ENCODE data around the gene BICC1.
A peak's percentile ranks its signal among the peaks of the same experiment; 100 is the strongest.
"Not testable (repeated sequence)": the region's sequence is repeated elsewhere in the genome, so short reads cannot be mapped to it uniquely, and the experiment has no call there.

BICC1 gene

DNA sequence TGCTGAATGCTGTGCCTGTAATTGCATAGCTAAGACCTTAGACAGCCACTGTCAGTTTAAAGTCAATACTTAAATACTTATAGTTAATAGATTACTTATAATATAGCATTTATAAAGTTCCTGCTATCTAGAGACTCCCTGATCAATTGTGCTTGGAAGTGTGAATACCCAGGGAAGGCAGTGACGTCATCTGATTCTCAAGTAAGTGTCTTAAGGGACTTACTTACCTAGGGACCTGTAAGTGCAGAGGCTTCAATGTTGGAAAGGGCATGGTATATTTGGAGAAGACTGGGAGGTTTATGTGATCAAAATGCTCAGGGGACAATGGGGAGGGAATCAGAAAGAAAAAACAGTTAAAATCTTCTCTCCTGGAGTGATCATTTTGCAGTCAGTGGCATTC, 55.0 kb downstream of the BICC1 start:
- DNase-seq (ENCODE audit: low spot score) (no peak), FAIRE-seq (no peak)

DNA sequence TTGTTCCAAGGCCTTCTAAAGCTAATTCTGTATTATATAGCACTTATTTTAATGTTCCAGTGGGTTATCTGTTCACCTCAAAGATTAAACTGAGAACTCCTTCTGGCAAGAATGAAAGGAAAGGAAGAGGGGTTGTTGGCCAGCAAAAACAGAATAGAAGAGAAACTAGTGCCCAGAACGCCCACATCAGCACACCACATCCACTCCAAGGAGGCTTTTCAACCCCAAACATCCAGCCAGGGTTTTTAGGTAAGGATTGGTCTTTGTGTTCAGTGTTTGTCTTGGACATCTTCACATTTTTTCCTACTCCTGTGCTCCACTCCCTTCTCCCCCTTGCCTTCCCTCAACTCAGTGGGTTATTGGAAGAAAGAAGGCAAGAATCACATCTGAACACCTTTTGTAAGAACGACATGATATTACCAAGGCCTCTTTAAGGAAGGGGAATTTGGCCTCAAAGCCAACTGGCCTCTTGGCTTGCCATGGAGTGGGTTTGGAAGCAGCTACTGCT, 55.8 kb downstream of the BICC1 start:
- DNase-seq (ENCODE audit: low spot score) (no peak), FAIRE-seq (no peak)

DNA sequence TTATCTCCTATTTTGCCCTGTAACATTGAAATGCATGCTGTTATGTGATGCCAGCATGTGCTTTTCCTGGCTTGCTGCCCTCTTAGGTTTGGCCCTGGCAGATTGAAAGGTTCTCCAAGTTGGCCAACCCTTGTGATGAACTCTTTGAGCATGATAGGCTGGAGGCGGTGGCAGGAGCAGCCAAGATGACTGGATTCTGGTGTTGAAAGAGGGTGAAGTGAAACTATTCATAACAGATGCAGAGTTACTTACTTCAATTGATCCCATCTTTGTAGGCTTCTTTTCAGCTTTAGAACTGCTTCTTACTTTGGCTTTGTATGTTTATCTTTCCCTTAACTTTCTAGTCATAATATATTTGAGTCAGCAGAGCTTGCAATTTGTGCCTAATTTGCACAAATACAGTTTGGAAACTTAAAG, 57.6 kb downstream of the BICC1 start:
- DNase-seq (ENCODE audit: low spot score) (no peak), FAIRE-seq (no peak)

DNA sequence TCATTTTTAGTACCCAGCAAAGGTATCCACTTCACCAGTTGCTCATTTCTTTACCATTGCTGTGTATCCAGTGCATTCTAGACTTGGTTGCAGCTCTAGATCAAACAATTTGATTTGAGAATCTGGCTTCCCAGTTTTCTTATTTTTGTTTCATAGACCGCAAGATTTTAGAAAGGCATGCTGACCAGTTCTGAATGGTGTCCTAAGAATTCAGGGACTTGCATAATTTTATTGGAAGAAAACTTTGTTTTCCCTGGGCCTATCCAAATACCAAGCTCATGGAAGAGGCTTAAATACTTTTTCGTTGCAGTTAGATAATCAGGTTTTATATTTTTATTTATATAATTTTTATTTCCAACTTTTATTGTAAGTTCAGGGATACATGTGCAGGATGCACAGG, 58.3 kb downstream of the BICC1 start:
- DNase-seq (ENCODE audit: low spot score) = no peak

DNA sequence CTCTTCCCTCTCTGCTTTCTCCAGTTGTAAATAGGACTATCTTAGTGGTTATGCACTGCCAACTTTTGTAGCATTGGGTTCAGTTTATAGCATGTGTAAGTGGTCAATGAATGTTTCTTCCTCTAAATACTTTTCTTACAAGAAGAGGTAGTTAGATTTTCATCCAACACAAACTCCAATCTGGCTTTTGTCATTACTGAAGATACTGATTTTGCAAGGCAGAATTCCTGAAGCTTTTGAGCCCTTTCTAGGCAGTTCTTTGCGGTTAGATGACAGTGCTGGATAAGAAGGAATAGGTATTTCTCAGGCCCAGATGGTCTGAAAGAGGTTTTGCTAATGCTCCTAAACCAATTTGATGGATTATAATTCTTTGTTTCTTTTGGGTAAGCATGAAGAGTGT, 60.5 kb downstream of the BICC1 start:
- no peak for FAIRE-seq
- DNase-seq (ENCODE audit: low spot score) = no peak

More for the DNA sequence above, 58.3 kb downstream of the BICC1 start:
- FAIRE-seq = no peak

DNA sequence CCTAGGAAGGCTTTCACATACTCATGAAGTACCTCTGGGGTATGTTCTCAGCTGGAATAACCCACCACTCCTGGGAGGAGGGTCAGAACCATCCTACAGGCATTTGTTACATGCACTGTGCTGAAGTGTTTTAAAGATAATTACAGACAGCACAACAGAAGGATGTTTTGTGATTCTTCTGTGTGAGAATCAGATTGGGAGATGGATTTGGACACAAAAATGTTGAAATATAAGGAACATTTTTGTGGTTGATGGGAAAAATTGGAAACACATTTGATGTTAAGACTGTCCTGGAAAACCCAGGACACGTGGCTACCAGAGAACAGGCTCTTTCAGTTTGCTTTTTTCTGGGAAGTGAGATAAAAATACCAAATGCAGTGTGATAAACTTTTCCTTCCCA, 61.4 kb downstream of the BICC1 start:
- FAIRE-seq (no peak), DNase-seq (ENCODE audit: low spot score) (no peak)

DNA sequence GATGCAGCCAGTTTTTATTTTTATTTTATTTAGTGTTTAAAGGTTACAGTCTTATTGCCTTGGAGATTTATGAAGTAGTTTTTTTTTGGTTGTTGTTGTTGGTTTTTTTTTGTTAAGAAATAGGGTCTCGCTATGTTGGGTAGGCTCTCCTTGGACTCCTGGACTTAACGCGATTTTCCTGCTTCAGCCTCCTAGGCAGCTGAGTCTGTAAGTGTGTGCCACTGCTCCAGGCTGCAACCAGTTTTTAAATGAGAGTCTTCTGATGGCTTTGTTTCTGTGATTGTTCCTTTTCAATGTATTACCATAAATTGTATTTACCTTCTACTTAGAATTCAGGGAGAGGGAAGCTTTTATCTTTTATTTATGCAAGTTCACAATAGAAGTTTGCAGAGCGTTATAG, 62.8 kb downstream of the BICC1 start:
- DNase-seq (ENCODE audit: low spot score) = no peak
- FAIRE-seq = no peak

DNA sequence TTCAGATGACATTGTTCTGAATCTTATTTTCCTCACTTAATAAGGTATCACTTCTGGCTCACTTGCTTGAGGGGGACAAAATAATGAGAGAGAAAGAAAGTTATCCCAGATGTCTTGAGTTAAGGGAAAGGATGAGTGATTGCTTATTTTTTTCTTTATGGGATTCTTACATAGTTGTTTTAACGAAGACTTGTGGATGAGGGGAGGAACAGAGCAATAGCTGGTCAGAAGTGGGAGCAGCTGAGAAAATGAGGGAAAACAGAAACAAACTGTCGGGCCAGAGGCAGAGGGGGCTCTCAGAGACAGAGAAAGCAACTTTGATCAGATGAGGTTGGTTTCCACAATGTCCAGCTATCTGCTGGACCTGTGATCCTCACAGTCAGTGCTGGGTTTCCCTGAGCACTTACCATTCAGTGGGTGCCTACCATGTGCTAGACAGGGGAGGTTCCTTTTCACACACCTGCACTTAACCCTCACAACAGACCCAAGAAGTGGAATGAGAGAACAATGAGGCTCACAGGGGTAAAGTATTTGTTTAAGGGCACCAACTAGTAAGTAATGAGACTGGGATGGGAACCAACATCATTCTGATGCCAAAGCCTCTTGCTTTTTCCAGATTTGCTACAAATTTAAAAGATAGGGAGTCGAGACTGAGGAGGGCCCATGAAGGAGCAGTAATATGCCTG, 64.2 kb downstream of the BICC1 start:
- FAIRE-seq (no peak), DNase-seq (ENCODE audit: low spot score) (no peak)

DNA sequence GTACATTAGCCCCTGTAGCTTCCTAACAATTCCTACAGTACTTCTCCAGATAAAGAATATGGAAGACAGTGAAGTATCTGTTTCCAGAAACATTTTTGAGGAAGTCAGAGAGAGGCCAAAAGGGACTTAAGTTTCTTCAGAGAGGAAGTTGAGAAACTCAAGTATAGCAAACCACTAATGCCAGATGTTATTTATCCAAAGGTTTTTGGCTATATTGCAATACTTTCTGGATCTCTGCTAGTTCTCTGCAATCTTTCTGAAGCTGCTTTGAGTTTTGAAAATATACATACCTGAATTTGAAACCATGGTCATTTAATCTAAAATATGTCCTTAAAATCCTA, 64.7 kb downstream of the BICC1 start:
- DNase-seq (ENCODE audit: low spot score) (no peak), FAIRE-seq (no peak)

DNA sequence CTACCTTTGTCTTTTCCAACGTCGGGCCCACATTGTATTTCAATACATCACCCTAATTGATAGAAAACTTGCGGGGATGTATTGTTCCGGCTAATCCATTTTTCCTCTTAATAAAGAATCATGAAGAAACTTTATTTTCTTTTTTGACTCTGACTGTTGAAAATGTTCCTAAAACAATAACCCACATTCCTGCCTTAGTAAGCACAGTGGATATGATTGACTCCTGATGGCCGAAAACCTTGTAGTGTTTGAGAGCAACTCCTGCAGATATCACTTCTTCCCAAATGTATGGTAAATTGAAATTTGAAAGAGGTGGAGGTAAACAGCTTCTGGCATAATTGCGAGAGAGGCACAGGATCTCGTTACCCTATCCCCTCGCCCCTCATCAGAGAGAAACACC, 65.7 kb downstream of the BICC1 start:
- DNase-seq (ENCODE audit: low spot score) (no peak), FAIRE-seq (no peak)

DNA sequence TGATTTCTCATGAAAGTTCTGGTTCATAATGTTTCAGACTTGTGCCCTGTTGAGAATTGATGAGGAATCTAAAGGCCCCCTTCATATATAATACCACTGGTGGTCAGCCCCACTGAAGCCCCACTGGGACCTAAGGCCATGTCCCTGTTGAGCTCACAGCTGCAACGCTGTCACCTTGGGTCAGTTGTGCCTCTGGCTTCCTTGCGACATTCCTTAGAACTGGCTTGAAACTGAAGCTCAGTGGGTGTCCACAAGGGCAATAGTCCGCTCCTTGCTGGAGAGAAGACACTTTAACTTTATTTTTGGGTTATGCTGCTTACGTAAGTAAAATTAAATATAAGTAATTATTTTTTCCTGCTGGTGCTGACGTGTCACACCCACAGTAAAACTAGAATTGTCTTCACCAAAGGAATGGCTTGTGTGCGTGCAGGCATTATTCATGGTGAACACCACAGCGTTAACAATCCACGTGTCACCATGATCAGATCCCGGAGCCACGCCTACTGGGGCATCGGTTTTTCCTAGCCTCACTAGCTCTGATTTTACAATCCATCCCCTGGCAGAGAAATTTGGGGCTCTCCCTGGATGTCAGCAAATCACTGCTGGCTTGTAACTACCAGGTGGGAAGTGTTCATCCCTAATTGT, 66.5 kb downstream of the BICC1 start:
- DNase-seq (ENCODE audit: low spot score) = no peak

DNA sequence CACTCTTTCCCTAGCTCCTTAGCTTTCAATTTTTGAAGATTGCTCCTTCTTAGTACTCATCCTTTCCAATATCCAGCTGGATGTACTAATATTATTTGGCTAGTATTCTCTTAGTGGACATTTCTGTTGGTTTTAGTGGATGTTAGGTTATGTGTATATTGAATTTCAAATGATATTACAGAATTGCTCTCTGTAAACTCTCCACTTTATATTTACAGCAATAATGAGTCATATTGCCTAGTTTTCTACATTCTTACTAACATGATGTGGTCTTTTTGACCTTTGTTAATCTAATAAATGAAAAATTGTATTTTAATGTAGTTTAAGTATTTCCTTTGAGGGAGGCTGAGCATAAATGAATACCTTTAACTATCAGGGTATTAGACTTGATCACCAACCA, 69.4 kb downstream of the BICC1 start:
- DNase-seq (ENCODE audit: low spot score) (no peak), FAIRE-seq (no peak)

More for the DNA sequence above, 66.5 kb downstream of the BICC1 start:
- FAIRE-seq = no peak

DNA sequence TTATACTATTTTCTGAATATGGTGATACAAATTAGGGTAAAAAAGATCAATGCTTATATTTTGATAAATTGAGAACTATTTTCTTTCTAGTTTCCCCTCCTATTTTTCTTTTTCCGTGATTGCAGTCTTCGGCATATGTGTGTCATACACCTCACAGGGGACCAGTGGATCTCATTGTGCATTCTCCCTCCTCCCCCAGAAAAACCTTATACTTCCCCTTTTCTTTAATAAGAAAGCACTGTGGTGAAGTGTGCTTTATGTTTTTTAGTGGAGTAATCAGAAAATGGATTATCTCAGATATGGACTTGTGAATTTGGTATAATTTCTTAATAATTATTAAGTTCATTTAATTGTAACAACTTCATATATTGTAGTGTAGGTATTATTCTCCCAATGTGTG, 72.8 kb downstream of the BICC1 start:
- no peak for DNase-seq (ENCODE audit: low spot score)
- no peak for FAIRE-seq

DNA sequence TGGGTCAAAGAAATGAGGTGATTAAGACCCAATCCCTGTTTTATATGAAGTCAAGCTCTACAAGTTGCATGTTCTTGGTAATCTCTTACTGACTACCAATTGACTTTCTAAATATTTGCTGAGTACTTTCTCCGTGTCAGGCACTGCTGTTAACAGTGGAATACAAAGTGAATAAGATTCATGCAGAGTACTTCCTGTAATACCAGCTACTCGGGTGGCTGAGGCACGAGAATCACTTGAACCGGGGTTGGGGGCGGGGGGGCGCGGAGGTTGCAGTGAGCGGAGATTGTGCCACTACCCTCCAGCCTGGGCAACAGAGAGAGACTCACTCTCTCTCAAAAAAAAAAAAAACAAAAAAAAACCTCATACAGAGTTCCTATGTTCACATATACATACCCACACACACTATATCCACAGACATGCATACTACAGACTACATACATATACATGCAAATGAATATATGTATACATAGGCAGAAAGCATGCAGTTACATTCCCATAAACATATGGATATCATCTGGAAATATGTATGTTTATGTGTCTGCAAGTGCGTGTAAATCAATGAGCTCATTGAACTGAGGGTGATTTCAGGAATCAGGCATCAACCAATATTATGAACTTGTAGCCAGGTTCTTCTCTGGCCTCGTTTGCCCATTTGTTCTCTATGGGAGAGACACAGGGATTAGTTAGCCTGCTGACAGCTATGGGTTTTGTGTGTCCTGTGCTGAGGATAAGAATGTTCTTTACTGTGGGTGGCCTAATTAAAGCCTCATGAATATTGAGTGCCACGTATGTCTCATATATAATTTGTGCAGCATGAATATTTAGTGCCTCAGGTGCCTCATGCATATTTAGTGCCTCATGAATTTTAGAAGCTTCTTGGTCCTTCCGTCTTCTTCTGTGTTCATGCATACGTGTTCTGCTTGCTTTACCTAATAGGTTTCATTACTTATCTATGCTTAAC, 73.9 kb downstream of the BICC1 start:
- no peak for FAIRE-seq
- no peak for DNase-seq (ENCODE audit: low spot score)

DNA sequence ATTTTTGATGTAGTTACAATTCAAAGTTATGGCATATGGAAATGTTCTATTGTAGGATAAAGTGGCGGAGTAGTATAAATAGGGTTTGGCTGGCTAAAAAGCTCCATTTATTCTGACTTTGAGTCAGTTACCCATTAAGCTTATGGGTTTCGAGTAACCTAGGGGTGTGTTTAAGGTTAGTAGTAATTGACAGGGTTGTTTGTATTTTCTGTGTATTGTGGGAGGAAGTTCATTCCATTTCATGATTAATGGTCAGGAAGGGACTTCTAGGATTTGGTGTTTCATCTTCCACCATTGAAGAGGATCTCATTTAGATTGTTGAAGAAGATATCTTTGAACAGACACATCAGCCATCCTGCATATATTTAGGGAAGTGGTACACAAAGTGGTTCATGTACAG, 75.0 kb downstream of the BICC1 start:
- FAIRE-seq = no peak
- no peak for DNase-seq (ENCODE audit: low spot score)

DNA sequence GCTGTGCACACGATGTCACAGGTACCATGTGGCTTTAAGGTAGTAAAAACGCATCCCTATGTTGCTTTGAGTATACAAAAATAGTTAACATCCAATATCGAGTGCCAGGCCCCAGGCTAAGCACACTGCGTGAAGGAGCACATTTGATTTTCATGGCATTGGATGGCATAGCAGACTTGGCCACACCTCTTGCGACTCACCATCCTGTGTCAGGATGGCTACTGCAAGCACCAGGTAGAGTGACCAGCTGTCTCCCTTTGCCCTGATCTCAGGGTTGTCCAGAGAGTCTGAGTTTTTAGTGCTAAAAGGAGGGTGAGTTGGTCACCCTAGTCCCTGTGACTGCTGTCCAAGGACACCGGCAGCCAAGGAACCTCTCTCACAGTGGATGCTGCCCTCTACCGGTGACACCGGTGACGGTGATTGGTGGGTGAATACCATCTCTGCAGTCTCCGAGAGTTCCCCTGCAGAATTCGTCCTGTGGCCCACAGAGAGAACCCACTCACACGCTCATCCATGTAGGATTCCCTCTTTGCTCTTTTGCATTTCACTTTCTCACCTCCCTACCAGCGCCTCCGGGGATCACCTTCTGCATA, 76.1 kb downstream of the BICC1 start:
- FAIRE-seq = peak; percentile 79
- no peak for DNase-seq (ENCODE audit: low spot score)

DNA sequence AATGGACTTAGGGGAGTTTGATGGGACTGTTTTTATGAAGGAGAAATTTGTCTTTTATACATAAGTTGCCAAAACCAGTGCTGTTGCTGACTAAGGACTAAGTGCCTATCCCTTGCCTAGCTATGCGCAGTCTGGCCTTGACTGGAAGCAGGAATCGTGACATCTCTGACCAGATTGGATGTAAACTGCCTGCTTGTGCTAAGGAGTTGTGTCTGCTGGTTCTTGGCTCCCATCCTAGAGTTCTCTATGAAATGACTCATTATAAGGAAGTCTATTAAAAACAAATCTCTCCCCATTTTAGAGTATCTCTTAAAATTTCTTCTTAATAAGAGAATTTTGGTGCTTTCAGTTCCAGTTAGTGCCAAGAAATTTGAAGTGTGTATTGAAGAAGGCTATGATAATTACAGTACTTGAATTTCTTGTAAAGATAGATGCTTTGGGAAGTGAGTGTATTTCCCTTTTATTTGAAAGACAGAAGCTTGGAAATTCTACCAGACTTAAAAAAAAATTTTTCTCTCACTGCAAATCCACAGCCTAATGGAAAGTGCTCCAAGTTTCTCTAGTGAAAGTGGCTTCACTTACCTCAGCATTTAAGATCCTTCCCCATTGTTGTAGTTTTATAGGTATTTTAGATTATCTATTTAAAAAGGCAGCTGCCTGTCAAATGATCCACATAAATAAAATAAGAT, 77.6 kb downstream of the BICC1 start:
- FAIRE-seq = no peak

DNA sequence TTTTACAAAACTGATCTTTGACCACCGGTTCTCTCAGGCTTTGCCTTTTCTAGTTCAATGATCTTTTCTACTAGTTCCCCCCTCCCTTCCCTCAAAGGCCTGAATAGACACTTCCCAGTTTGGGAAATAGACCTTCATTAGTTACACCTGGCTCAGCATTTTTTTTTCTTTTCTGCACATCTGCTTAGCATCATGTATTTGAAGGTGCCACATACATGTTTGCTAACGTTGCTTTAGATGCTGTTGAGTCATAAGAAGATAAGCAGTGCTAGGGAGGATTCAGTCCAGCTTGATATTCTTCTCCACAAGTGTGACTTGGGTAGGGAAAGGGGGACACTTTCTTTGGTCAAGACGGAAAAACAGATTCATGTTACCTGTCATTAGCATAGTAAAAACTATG, 78.3 kb downstream of the BICC1 start:
- FAIRE-seq (no peak), DNase-seq (ENCODE audit: low spot score) (no peak)

More for the DNA sequence above, 77.6 kb downstream of the BICC1 start:
- DNase-seq (ENCODE audit: low spot score) = peak; percentile 66

DNA sequence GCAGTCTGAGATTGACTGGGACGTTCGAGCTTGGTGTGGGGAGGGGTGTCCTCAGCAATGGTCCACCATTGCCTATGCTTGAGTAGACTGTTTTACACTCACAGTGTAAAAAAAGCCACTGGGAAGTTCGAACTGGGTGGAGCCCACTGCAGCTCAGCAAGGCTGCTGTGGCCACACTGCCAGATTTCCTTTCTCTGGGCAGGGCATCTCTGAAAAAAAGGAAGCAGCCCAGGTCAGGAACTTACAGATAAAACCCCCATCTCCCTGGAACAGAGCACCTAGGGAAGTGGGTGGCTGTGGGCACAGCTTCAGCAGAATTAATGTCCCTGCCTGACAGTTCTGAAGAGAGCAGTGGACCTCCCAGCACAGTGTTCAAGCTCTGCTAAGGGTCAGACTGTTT, 80.3 kb downstream of the BICC1 start:
- DNase-seq (ENCODE audit: low spot score) = no peak
- FAIRE-seq = no peak

DNA sequence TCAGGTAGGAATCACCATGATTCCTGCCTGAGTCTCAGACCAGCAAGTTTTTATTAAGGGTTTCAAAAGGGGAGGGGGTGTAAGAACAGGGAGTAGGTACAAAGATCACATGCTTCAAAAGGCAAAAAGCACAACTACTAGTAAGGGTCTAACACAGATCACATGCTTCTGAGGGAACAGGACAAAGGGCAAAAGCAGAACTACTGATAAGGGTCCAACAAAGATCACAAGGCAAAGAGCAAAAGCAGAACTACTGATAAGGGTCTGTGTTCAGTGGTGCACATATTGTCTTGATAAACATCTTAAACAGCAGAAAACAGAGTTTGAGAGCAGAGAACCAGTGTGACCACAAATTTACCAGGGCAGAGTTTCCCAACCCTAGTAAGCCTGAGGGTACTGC, 84.5 kb downstream of the BICC1 start:
- FAIRE-seq; DNase-seq (ENCODE audit: low spot score): not testable (repeated sequence)

DNA sequence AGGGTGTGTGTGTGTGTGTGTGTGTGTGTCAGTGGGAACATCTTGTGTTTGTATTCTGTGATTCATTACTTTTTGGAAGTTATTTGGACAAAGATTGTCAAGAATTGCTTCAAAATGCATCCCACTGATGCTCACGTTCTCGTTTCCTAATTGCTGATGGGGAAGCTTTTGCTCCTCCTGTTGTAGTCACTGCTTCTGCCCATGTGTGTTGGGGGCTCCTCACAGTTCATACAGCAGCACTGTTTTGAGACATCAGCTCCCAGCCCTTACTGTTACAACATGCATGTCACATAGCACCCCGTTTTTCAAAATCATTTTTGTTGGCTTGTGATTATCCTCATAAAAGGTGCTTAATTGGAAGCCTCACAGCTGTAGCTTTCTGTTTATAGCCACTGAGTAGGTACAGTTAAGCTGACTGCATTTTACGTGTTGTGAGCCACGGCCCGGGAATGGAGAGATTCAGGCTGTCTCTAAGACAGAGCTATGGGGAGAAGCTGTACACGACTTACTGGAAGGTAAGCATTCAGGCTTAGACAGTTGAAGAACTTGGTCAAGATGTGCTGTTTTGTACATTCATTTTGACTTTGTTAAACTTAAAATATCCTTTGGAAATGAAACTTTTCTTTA, 87.4 kb downstream of the BICC1 start:
- FAIRE-seq (no peak), DNase-seq (ENCODE audit: low spot score) (no peak)

Data from urothelium cell line (cell line).